HCT116 (cell line): Measurements from ENCODE around the gene SPEM3. TPM values are rescaled to one million over a fixed set of nuclear protein-coding genes. Genes with fewer than 3 reads are reported as not detected.

Experiments
- ATAC-seq: fragments of 200-7000 bp; cut with Tn5 transposase; 2 replicates; pipeline ENCODE4 v1.9.1; 2020; ENCODE audit warnings: mild to moderate bottlenecking, moderate library complexity
- BruUV-seq: library from RNA; stranded (reverse); fragments of 400-500 nt; replicated peaks from 2 replicates; lab custom pipeline; 2021; lab: Mats Ljungman, UMichigan
- CTCF ChIA-PET: fragments of 300-600 bp; sonication (Branson Sonifier 250); formaldehyde crosslinking; loops from one replicate; lab custom pipeline; 2021; ENCODE audit warnings: antibody characterized with exemption; lab: Charles Lee
- POLR2A ChIA-PET: fragments of 300-600, 350-600 bp; sonication (Branson Sonifier 250); formaldehyde crosslinking; loops from one replicate; lab custom pipeline; 2021; ENCODE audit warnings: antibody characterized with exemption; lab: Charles Lee
- RAD21 ChIA-PET, 2 experiments: fragments of 300-600 bp; sonication (Branson Sonifier 250); formaldehyde crosslinking; loops; one replicate each; lab custom pipeline; 2023; ENCODE audit warnings: low total read pairs in 2 of 2; ENCODE audit not compliant: uncharacterized antibody in 2 of 2, unreplicated experiment in 2 of 2, low non-redundant PET in 1 of 2; lab: Charles Lee
- DNase-seq: peaks from one replicate; pipeline ENCODE4 v3.0.0-alpha.2; 2010; ENCODE audit warnings: low read depth, low spot score
- H2AFZ ChIP-seq: fragments of 200-600 bp; shearing (Covaris generic), sonication (generic); 2 replicates; pipeline ENCODE4 v1.6.1; 2017; ENCODE audit warnings: low read depth, mixed run types, mixed read lengths, antibody characterized with exemption, low read length; ENCODE audit not compliant: poor library complexity, severe bottlenecking
- H3K27ac ChIP-seq: 2 replicates; pipeline ENCODE4 v1.5.1; 2012; ENCODE audit warnings: low read depth, low read length
- H3K27me3 ChIP-seq: fragments of 200-600 bp; sonication (generic); 2 replicates; pipeline ENCODE4 v1.6.1; 2016; ENCODE audit warnings: mixed run types, low read length, mixed read lengths; ENCODE audit not compliant: insufficient read depth
- H3K36me3 ChIP-seq, 2 experiments: fragments of 200-500 bp in 1 of 2; fragments of 200-600 bp in 1 of 2; sonication (Bioruptor generic) in 1 of 2; sonication (generic) in 1 of 2; 2 replicates each; pipeline versions ENCODE4 v1.5.1 to v1.6.1; 2014 to 2016; ENCODE audit warnings: low read length in 2 of 2, inconsistent platforms in 1 of 2, mixed read lengths in 1 of 2, mixed run types in 1 of 2; ENCODE audit not compliant: insufficient read depth in 2 of 2, control insufficient read depth in 1 of 2
- H3K4me1 ChIP-seq, 2 experiments: fragments of 200-600 bp in 1 of 2; sonication (generic) in 1 of 2; 2 replicates each; pipeline versions ENCODE4 v1.5.1 to v1.6.1; 2012 to 2017; ENCODE audit warnings: low read length in 2 of 2, inconsistent platforms in 1 of 2, mild to moderate bottlenecking in 1 of 2, mixed read lengths in 1 of 2, mixed run types in 1 of 2, moderate library complexity in 1 of 2; ENCODE audit not compliant: insufficient read depth in 2 of 2, control insufficient read depth in 1 of 2
- H3K4me2 ChIP-seq: fragments of 200-600 bp; sonication (generic); 2 replicates; pipeline ENCODE4 v1.6.1; 2017; ENCODE audit warnings: mixed run types, low read length, mixed read lengths
- H3K4me3 ChIP-seq, 2 experiments: fragments of 200-600 bp in 1 of 2; sonication (generic) in 1 of 2; replicated peaks in 1 of 2; 2 replicates each; pipeline ENCODE4 v1.5.1; 2011 to 2016; ENCODE audit warnings: low read length in 2 of 2, control low read depth in 1 of 2, low read depth in 1 of 2, mild to moderate bottlenecking in 1 of 2, mixed read lengths in 1 of 2, mixed run types in 1 of 2
- H3K79me2 ChIP-seq: fragments of 200-600 bp; sonication (generic); 2 replicates; pipeline ENCODE4 v1.6.1; 2017; ENCODE audit warnings: mild to moderate bottlenecking, mixed run types, low read length, moderate library complexity, mixed read lengths; ENCODE audit not compliant: insufficient read depth
- H3K9ac ChIP-seq: fragments of 200-600 bp; sonication (generic); 2 replicates; pipeline ENCODE4 v1.6.1; 2016; ENCODE audit warnings: low read length, mixed read lengths
- H3K9me2 ChIP-seq: fragments of 200-600 bp; sonication (generic), shearing (Covaris generic); 2 replicates; pipeline ENCODE4 v1.6.1; 2017; ENCODE audit warnings: mixed run types, mild to moderate bottlenecking, moderate library complexity; ENCODE audit not compliant: insufficient read depth
- H3K9me3 ChIP-seq, 2 experiments: fragments of 200-500 bp in 1 of 2; fragments of 200-600 bp in 1 of 2; sonication (Bioruptor generic) in 1 of 2; sonication (generic) in 1 of 2; 2 replicates each; pipeline ENCODE4 v1.6.1; 2014 to 2017; ENCODE audit warnings: low read length in 2 of 2, mixed read lengths in 2 of 2, inconsistent platforms in 1 of 2, low read depth in 1 of 2, mild to moderate bottlenecking in 1 of 2, mixed run types in 1 of 2, moderate library complexity in 1 of 2; ENCODE audit not compliant: control insufficient read depth in 1 of 2, insufficient read depth in 1 of 2
- H4K20me1 ChIP-seq: fragments of 200-600 bp; sonication (generic), shearing (Covaris generic); 2 replicates; pipeline ENCODE4 v1.6.1; 2017; ENCODE audit warnings: mixed run types, mild to moderate bottlenecking, moderate library complexity; ENCODE audit not compliant: insufficient read depth
- ATF3 ChIP-seq: IDR thresholded peaks from 2 replicates; pipeline ENCODE4 v1.6.1; 2012
- ELF1 ChIP-seq: IDR thresholded peaks from 2 replicates; pipeline ENCODE4 v1.6.1; 2012; ENCODE audit warnings: low read depth, borderline replicate concordance
- JUND ChIP-seq: IDR thresholded peaks from 2 replicates; pipeline ENCODE4 v1.6.1; 2012
- MAX ChIP-seq: IDR thresholded peaks from 2 replicates; pipeline ENCODE4 v1.6.1; 2012
- TCF7L2 ChIP-seq: IDR thresholded peaks from 2 replicates; pipeline ENCODE4 v1.7.0; 2011; ENCODE audit warnings: borderline replicate concordance, inconsistent platforms; ENCODE audit not compliant: insufficient read depth, insufficient read length; ENCODE audit errors: extremely low read depth
- intact Hi-C: fragments of 100-400 bp; cut with micrococcal nuclease; formaldehyde crosslinking; loops from 2 replicates; pipeline ENCODE4 v1.10.0; 2022
- total RNA-seq: library from RNA; stranded (reverse); gene quantifications from one replicate; pipeline ENCODE4 v1.2.1, GENCODE V29; 2021; ENCODE audit not compliant: unreplicated experiment

Gene SPEM3
- total RNA-seq, 1 experiment from 2014 or later, result not detected

GRCh38 chr17:7392696-7393612, 35.7 kb upstream of the SPEM3 start:
- ATAC-seq, result no peak

More at GRCh38 chr17:7392696-7393612, 35.7 kb upstream of the SPEM3 start:
- BruUV-seq, result no TSS peak
- no peak overlapping the region for H2AFZ ChIP-seq
- intact Hi-C loops, result loop anchor here (5.0 kb wide), 1 partner anchor 36 kb away; the partner anchor contains the start of gene TMEM95
- ChIA-PET RAD21 (no interaction called here), POLR2A (no interaction called here), CTCF (interaction anchor here (1.8 kb wide), 1 partner anchor 44 kb away, joined by 6 read pairs; no protein-coding TSS in a partner anchor)
- H3K4me1 ChIP-seq, result peaks cover 7 to 22% of the 10 kb centered on the region in 2 experiments; a peak in 3 of 4 replicates
- H3K9ac ChIP-seq, result peak overlapping the region; percentile 75
- no peaks in the 10 kb centered on the region for H3K9me2 ChIP-seq
- H3K4me3 ChIP-seq, result peak overlapping the region; percentile 58 to 84
- no peaks in the 10 kb centered on the region for H3K27me3 ChIP-seq
- H3K4me2 ChIP-seq, result peak overlapping the region; percentile 97
- 0 out of 2 replicates have a peak, but pooled peaks cover 7% of the 10 kb centered on the region for H3K79me2 ChIP-seq
- H3K36me3 ChIP-seq, result peaks cover 10 to 18% of the 10 kb centered on the region in 2 experiments; a peak in 3 of 4 replicates
- no peak for DNase-seq
- peak overlapping the region; percentile 93 for H3K27ac ChIP-seq
- TF ChIP-seq ATF3, result no peak
- TF ChIP-seq MAX, result peak; percentile 7; the same call in 1 of the 2 replicates
- TF ChIP-seq JUND, result no peak
- TF ChIP-seq TCF7L2, result no peak
- TF ChIP-seq ELF1, result no peak
- TF ChIP-seq, all 23 proteins: peak for 1
- Histone ChIP-seq H3K9me3 (no peaks in the 10 kb centered on the region), H4K20me1 (no peaks in the 10 kb centered on the region)
